CD4-positive, alpha-beta T cell treated with Interleukin-10 for 1 hour (primary cell): ENCODE results near the gene SPECC1L.

Experiments used
- DNase-seq: peaks from one replicate; pipeline ENCODE4 v3.0.0-alpha.2; 2020

Gene SPECC1L

DNA sequence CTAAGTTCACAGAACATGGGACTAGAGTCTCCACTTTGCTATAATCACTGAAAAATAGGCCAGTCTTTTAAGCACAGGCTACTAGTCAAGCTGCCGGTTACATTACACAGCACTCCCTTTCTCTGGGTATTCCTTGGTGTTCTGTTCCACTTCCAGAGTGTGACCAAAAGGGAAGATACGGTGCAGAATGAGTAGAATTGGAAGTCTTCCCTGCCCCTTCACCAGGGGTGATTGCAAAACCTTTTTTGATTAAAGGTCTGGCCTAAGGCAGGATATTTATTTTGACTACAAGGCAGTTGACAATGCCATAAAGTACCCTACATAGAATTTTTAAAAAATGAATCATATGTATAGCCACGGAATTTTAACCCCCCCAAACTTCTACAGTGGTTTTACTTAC lies 97.2 kb downstream of the SPECC1L start:
- DNase-seq: no peak

DNA sequence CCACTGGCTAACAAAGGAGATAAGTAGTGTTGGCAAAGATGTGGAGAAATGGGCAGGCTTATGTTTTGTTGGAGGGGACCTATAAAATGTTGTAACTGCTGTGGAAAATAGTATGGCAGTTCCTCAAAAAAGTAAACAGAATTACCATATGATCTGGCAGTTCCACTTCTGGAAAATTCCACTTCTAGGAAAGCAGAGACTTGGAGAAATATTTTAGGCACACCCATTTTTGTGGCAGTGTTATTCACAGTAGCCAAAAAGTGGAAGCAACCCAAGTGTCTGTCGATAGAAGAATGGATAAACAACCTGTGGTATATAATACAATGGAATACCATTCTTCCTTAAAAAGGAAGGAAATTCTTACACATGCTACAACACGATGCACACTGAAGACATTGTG lies 99.8 kb downstream of the SPECC1L start:
- no peak for DNase-seq

DNA sequence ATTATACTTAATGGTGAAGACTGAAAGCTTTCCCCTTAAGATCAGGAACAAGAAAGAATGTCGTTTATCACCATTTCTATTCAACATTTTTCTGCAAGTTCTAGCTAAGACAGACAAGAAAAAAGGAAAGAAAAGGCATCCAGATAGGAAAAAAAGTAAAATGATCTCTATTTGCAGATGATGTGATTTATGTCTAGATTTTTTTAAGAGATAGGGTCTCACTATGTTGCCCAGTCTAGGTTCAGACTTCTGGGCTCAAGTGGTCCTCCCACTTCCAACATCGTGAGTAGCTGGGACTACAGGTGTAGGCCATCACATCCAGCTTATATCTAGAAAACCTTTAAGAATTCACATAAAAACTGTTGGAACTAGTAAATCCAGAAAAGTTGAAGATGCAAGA lies 105.4 kb downstream of the SPECC1L start:
- DNase-seq: no peak

DNA sequence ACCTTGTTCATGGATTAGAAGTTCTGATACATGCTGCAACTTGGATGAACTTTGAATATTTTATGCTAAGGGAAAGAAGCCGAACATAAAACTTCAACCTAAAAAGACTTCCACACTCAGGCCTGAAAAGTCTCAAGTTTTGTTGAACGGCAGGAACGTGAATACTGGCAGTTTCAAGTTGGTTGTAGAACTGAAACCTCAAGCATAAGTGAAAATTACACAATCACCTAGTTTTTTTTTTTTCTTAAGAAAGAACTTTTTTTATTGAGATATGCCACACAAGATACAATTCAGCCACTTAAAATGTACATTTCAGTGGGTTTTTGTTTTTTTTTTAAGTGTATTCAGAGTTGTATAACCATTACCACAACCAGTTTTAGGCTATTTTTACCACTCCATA lies 106.0 kb downstream of the SPECC1L start:
- no peak for DNase-seq

DNA sequence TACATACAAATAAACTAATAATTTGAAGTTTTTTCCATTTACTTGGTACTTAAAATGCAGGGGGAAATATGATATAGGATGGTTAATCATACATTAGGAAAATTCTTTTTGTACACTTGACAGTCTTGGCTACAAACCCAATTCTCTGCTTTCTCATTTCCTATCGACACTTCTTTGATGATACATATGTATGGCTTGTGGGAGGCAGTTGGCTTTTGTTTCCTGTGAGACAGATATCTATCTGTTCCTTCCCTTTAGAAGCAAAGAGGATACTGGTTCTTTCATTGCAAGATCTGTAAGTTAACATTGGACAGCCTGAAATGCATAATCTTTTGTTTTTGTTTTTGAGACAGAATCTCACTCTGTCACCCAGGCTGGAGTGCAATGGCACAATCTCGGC lies 108.9 kb downstream of the SPECC1L start:
- no peak for DNase-seq

DNA sequence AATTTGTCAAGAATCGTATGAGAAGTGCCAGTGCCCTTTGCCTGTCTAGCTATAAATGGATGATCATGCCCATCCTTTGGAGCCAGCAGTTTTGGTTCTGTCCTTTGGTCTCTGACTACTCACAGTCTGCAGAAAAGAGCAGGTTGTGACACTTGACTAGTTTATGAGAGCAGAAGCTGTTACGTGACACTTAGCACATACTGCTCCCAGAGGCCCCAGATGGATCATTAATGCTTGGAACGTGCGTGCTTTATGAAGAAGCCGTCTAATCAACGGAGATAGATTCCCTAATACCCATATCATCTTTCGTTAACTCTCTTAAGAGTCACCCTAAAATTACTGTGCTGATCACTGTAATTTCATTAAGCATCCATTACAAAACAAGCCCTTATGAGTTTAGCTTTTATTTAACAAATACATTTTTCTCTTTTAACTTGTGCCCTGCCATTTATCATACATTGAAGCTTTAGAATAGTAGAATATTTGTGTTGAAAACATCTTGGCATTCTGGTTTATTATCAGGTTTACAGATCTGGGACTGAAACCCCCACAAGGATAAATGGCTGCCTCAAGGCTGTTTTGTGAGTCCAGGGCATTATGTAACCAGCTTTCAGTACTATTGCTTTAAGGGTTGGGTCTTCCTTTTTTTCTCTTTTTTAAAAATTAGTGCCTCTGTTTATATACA lies 109.7 kb downstream of the SPECC1L start:
- DNase-seq: no peak

DNA sequence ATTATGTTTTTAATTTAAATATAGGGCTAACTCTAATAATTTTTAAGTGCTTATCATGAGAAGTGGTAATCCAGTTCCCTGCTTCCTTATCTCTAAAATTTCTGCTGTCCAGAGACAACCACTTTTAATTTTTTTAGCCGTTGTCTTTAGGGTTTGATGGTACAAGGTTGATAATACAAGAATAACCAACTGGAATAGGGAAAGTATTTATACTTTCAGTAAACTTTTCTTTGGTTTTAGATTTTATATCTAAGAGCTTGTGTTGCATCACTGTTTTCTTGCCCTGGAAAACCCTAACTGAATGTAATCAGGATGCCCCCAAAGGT lies 110.2 kb downstream of the SPECC1L start:
- DNase-seq: no peak

DNA sequence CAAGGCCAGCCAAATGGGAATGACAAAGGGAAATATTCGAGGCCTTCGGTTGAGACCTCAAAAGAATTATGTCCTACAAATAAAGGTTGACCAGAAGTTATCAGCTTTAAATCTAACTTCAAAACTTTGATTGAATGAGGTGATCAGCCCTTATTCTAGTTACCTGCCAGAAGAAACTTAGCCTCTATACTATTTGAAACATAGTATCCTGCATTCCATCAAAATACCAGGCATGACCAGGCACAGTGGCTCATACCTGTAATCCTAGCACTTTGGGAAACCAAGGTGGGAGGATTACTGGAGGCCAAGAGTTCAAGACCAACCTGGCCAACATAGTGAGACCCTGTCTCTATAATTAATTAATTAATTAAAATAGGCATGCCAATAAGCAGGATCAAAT lies 112.4 kb downstream of the SPECC1L start:
- DNase-seq: no peak

DNA sequence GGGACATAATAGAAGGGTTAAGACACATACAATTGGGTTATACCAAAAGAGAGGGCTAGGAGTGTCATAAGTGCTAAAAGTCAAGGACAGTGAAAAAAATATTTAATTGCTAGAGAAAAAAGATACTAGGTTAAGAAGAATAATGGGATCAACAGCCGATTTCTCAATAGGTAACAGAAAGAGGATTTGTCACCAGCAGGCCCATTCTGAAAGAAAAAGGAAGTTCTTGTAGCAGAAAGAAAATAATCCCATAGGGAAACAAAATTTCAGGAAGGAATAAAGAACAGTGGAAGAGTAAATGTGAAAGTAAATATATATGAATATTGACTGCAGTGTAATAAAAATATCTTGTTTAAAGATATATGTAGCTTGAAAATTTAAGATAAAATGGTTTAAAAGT lies 113.5 kb downstream of the SPECC1L start:
- DNase-seq: no peak

DNA sequence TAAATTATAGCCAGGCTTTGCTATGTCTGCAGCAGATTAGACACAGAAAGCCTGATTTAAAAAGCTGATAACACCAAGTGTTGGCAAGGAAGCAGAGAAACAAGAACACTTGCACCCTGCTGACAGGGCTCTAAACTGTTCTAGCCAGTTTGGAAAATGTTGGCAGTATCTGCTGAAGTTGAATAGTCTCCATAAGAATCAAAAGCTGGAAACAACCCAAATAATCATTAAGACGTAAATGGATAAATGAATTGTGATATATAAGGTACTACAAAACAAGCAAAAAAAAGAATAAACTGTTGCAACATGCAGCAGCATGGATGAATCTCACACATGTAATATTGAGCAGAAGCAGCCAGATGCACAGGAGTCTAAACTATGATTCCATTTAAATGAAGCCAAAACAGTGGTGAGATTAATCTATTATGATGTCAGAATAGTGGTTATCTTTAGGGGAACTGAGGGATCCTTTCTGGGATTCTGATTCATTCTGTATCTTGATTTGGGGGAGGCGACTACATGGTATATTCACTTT lies 116.4 kb downstream of the SPECC1L start:
- no peak for DNase-seq

DNA sequence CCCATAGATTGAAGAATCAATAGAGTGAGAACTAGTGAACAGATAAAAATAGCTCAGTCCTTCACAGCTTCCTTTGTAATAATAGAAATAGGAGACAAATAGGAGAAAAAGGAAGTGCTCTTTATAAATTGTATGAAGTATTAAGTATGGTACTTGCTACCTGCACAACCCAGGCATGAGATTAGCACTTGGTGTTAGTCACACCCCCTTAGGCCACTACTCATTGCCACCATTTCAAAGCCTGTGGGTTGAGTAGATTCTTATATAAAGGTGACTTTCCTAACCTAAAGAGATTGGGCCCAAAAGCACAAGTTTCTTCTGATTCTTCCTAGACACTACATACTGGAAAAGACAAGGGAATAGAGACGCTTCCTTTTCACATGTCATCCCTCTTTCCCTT lies 119.0 kb downstream of the SPECC1L start:
- DNase-seq: no peak

DNA sequence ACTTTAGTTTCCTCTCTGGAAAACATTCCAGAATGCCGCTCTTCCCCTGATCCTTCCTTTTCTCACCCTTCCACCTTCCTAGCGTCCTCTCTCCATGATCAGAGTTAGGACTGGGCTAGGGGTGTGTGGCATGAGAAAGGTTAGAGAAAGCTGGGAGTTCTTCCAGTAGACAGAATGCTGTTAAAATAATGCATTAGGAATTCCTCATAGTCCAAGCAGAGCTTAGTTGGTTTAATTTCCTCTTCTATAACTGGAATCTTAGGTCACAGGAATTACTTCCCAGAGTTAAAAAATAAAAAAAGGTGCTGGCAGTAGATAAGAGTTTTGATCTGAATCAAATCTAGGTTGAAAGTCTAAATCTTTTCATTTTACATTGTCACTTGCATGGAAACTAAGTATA lies 119.5 kb downstream of the SPECC1L start:
- DNase-seq: no peak

DNA sequence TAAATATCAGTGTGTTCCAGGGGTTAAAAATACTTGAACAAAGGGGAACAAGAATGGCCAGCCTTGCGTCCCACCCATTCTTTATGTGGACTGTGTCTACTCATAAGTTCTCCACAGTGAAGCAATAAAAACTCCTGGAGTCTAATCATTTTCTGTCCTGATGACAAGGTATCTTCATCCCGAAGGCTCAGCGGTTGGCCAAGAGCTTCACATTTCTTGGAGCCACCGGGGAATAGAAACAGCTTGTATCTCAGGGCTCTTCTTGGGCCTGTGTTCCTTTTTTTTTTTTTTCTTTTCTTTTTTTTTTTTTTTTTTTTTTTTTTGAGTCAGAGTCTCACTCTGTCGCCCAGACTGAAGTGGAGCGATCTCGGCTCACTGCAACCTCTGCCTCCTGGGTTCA lies 119.9 kb downstream of the SPECC1L start:
- no peak for DNase-seq

DNA sequence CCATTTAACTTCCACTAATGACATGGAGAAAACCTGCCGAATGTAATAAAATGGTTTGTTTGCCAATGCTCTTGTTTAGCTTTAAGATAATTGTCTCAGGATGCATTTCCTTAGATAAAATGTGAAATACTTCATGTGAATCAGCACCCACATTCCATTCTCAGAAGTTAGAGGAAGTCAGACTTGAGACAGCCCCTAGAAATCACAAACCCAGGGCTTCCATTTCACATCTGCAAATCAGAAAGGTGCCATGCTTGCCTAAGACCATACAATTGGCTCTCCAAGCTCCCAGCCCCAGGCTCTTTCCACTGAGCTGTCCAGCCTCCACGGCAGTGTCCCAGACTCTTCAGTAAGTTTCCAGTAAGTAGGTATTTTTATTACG lies 121.2 kb downstream of the SPECC1L start:
- DNase-seq: no peak

DNA sequence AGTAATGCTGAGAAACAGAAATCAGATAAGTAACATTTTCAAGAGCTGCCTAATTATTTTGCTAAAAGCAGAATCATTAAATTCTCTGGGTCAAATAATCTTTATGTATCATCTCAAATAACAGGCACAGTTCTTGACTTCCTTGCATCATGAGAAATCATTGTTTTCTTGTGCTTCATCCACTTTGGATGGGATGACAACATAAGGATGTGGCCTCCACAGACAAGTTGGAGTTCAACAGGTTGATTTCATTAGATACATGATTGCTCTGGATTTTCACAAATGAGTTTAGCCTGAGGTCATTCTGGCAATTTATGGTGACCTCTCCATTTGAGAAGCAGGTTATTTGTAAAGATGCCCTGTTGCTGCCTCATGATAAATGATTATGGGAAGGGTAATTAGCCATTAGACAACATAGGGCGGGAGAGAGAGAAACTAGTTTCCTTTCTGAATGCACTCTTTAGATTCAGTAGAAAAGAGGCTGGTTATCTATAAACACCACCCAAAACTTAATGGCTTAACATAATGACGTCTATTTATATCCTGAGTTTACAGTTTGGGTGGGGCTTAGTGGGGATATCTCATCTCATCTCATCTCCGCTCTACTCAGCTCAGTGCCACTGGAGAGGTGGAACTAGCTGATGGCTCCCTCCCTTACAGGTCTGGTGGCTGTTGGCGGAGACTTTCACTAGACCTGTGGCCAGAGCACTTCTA lies 121.7 kb downstream of the SPECC1L start:
- no peak for DNase-seq

DNA sequence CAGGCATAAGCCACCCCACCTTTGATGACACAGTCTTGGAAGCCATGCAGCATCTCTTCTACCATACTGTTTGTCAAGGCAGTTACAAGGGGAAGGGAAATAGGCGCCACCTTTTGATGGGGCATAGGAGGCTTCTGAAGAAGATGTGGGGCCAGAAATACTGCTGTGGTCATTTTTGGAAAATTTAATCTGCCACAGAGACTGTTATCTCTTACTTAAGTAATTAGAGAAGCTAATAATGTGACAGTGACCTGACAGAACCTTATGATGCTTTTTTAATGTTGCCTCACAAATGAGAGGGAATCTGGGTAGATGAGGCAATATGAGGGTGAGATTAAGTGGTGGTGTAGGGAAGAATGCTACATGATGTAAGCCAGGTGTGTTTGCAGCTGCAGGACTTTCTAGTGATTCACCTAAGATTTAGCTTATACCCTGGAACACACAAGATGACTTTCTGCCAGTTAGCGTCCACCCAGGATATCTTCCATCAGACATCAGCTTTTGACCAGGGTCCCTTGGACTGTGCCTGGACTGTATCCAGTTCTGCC lies 122.5 kb downstream of the SPECC1L start:
- no peak for DNase-seq

DNA sequence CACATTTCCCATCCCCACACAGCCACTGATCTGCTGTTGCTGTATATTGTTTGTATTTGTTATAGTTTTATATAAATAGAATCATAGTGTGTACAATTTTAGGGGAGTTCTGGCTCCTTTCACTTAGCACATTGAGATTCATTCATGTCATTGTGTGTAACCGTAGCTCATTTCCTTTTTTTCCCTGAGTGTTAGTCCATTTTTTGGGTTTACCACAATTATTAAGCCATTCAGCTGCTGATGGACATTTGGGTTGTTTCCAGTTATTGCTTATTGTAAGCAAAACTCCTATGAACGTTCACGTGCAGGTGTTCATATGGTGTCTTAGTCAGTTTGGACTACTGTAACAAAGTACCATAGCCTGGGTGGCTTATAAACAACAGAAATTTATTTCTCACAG lies 123.2 kb downstream of the SPECC1L start:
- DNase-seq: no peak

DNA sequence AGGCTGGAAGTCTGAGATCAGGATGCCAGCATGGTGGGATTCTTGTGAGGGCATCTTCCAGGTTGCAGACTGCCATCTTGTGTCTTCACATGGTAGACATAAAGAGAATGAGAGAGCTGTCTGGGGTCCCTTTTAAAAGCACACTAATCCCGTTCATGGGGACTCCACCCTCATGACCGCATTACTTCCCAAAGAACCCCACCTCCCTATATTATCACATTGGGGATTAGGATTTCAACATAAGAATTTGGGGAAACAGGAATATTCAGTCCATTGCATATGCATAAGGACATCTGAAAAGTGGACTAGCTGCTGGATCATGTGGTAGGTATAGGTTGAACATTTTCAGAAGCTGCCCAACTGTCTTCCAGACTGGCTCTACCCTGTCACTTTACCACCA lies 123.6 kb downstream of the SPECC1L start:
- no peak for DNase-seq

DNA sequence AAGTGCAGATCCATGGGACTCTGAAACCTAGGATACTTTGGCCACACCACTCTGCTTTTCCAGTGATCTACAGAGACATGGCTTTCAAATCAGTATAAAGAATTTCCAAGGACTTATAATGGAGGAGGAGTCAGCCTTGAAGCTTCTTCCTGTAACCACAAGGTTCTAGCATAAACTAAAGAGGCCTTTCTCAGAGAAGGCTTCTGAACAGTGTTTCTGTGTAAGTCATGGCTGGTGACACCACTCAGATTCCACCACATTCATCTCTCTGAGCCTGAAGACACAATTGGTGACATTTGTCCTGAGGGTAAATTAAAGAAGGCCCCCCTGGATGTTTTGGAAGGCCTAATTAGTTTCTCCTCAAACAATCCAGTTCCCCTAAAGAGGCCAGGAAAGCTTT lies 127.8 kb downstream of the SPECC1L start:
- no peak for DNase-seq

DNA sequence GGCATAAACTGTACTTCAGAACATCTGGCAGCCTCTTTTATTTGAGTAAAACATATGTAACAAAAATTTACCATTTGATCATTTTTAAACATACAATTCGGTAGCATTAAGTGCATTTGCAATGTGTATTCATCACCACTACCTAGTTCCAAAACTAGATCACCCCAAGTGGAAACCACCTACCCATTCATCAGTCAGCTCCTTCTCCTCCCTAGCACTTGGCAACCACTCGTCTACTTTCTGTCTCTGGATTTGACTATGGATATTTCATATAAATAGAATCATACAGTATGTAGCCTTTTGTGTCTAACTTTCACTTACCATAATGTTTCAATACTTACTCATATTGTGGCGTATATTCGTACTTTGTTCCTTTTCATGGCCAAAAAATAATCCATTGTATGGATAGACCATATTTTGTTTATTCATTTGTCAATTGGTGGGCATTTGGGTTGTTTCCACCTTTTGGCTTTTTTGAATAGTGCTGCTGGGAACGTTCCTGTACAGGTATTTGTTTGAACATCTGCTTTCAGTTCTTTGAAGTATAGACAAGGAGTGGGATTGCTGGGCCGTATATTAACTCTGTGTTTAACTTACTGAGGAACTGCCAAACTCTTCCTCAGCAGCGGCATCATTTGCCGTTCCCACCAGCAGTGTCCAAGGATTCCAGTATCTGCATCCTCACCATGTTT lies 129.5 kb downstream of the SPECC1L start:
- DNase-seq: no peak

DNA sequence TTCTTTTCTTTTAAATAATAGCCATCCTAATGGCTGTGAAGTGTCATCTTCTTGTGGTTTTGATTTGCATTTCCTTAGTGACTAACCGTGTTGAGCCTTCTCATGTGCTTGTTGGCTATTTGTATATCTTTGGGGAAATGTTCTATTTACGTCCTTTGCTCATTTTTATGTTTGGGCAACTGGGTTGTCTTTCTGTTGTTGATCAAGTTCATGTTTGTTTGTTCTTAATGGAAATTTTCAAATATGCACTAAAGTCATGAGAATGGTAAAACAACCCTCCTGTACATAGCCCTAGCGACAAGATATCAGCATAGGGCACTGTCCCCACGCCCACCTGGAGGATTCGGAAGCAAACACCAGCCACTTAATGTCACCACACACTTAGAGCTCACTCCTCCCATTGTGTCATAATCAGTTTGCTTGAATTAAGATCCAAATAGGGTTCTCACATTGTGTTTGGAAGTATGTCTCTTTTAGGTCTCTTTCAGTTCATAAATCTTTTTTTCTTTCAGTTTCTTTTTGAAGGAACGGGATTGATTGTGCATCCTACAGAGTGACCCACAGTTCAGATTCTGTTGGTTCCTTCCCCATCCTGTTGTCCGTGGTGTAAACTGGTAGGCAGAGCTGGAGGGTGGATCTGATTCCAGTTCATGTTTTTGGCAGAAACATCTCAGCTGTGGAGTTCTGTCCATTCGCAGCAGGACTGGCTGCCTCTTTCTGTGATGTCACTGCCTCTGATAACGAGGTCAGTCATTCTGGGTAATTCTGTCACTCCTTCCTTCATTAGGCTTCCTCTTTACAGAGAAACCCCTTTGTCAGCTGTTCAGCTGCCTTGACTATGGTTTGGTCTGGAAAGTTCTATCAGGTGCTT lies 130.3 kb downstream of the SPECC1L start:
- DNase-seq: peak; percentile 11

DNA sequence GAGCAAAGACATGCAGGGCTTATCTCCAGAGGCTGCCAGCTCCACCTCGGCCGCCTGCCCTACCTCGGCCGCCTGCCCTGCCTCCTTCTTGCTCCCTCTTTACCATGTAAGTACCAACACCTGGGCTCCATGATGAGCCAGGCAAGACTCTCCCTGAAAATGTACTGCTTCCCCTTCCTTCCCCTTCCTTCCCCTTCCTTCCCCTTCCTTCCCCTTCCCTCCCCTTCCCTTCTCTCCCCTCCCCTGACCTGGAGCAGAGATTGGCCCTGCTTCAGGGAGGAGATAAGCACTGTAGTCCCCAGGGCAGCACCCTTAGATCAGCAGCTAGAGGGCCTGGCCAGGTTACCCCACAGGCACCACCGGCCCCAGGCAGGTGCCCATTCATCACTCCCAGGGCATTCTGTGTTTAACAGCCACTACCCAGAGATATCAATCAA lies 131.3 kb downstream of the SPECC1L start:
- DNase-seq: no peak
